HG03469 (cell line): ENCODE data around the gene MRPL57.
"Not testable (repeated sequence)": the region's sequence is repeated elsewhere in the genome, so short reads cannot be mapped to it uniquely, and the experiment has no call there.

Source experiments
- ATAC-seq: cut with Tn5 transposase; IDR thresholded peaks from one replicate; pipeline ENCODE4 v1.9.1; 2021; ENCODE audit warnings: mild to moderate bottlenecking, moderate library complexity, moderate number of reproducible peaks; ENCODE audit not compliant: unreplicated experiment

The MRPL57 gene

GRCh38 chr13:21176215-21176981 lies at the start of gene MRPL57, which contains the start of gene SKA3:
MRPL57 (plus strand) TSS chr13:21176658; CDS start chr13:21176917, 259 bp downstream.
SKA3 (minus strand) TSS chr13:21176552; CDS start chr13:21176477, 75 bp downstream.
- ATAC-seq = peak; percentile 80

- no peak for ATAC-seq
These were observed 46.3 kb upstream of the MRPL57 start for GRCh38 chr13:21130116-21130515.

- no peak for ATAC-seq
These were observed 43.4 kb upstream of the MRPL57 start for GRCh38 chr13:21133077-21133476.

- ATAC-seq = no peak
These were observed 42.0 kb upstream of the MRPL57 start for GRCh38 chr13:21134475-21134874.

- not testable (repeated sequence) for ATAC-seq
These were observed 40.6 kb upstream of the MRPL57 start for GRCh38 chr13:21135833-21136232.

- no peak for ATAC-seq
These were observed 38.8 kb upstream of the MRPL57 start for GRCh38 chr13:21137696-21138095.

GRCh38 chr13:21138561-21138960 lies 37.9 kb upstream of the MRPL57 start:
- ATAC-seq = no peak

- no peak for ATAC-seq
These were observed 37.1 kb upstream of the MRPL57 start for GRCh38 chr13:21139374-21139773.

- no peak for ATAC-seq
These were observed 33.7 kb upstream of the MRPL57 start for GRCh38 chr13:21142766-21143165.

GRCh38 chr13:21147827-21148226 lies 28.6 kb upstream of the MRPL57 start:
- ATAC-seq = no peak

- ATAC-seq = no peak
These were observed 27.8 kb upstream of the MRPL57 start for GRCh38 chr13:21148557-21149258.

GRCh38 chr13:21149568-21149967 lies 26.9 kb upstream of the MRPL57 start:
- ATAC-seq = no peak

GRCh38 chr13:21150013-21150412 lies 26.4 kb upstream of the MRPL57 start:
- ATAC-seq = no peak

- no peak for ATAC-seq
These were observed 24.1 kb upstream of the MRPL57 start for GRCh38 chr13:21152251-21152899.

GRCh38 chr13:21164631-21165030 lies 11.8 kb upstream of the MRPL57 start:
- ATAC-seq = no peak

- not testable (repeated sequence) for ATAC-seq
These were observed 10.9 kb upstream of the MRPL57 start for GRCh38 chr13:21165606-21166005.

GRCh38 chr13:21171420-21171819 lies 5.0 kb upstream of the MRPL57 start:
- ATAC-seq = no peak

- ATAC-seq = not testable (repeated sequence)
These were observed 2.7 kb upstream of the MRPL57 start for GRCh38 chr13:21173767-21174166.

- no peak for ATAC-seq
These were observed 723 bp upstream of the MRPL57 start for GRCh38 chr13:21175656-21176214.

GRCh38 chr13:21176982-21177284 lies 475 bp downstream of the MRPL57 start:
- ATAC-seq = peak; percentile 3

GRCh38 chr13:21181671-21182070 lies 5.2 kb downstream of the MRPL57 start:
- ATAC-seq = no peak
